ENCODE data around the gene ETHE1.
A peak's percentile ranks its signal among the peaks of the same experiment; 100 is the strongest.
"Not testable (repeated sequence)": the region's sequence is repeated elsewhere in the genome, so short reads cannot be mapped to it uniquely, and the experiment has no call there.

Gene ETHE1

GRCh38 chr19:43552198-43552450, 25.1 kb upstream of the ETHE1 start:
- DNase-seq (ENCODE audit: low read depth), result no peak

- no peak for DNase-seq (ENCODE audit: low read depth)
Observed at GRCh38 chr19:43551399-43552197, 24.6 kb upstream of the ETHE1 start.

GRCh38 chr19:43548706-43549105, 21.7 kb upstream of the ETHE1 start:
- DNase-seq (ENCODE audit: low read depth), result no peak

GRCh38 chr19:43547926-43548325, 20.9 kb upstream of the ETHE1 start:
- not testable (repeated sequence) for DNase-seq (ENCODE audit: low read depth)

- DNase-seq (ENCODE audit: low read depth), result no peak
Observed at GRCh38 chr19:43546581-43546980, 19.6 kb upstream of the ETHE1 start.

GRCh38 chr19:43545981-43546380, 19.0 kb upstream of the ETHE1 start:
- DNase-seq (ENCODE audit: low read depth), result no peak

GRCh38 chr19:43545276-43545675, 18.3 kb upstream of the ETHE1 start:
- DNase-seq (ENCODE audit: low read depth), result no peak

GRCh38 chr19:43544077-43544476, 17.1 kb upstream of the ETHE1 start:
- DNase-seq (ENCODE audit: low read depth), result no peak

- DNase-seq (ENCODE audit: low read depth), result no peak
Observed at GRCh38 chr19:43541920-43542650, 15.1 kb upstream of the ETHE1 start.

GRCh38 chr19:43540381-43540780, 13.4 kb upstream of the ETHE1 start:
- DNase-seq (ENCODE audit: low read depth), result no peak

GRCh38 chr19:43538922-43539321, 11.9 kb upstream of the ETHE1 start:
- DNase-seq (ENCODE audit: low read depth), result no peak

- DNase-seq (ENCODE audit: low read depth), result no peak
Observed at GRCh38 chr19:43534816-43535761, 8.1 kb upstream of the ETHE1 start.

GRCh38 chr19:43534305-43534815, 7.4 kb upstream of the ETHE1 start:
- no peak for DNase-seq (ENCODE audit: low read depth)

- DNase-seq (ENCODE audit: low read depth), result peak; percentile 89
Observed at GRCh38 chr19:43533546-43534304, 6.7 kb upstream of the ETHE1 start.

GRCh38 chr19:43532962-43533545, 6.1 kb upstream of the ETHE1 start, which contains the start of gene ZNF575:
Gene ZNF575, plus strand, starts transcription at chr19:43533188. Its CDS starts 1,235 bp downstream, at chr19:43534423.
- DNase-seq (ENCODE audit: low read depth), result peak; percentile 69

- DNase-seq (ENCODE audit: low read depth), result no peak
Observed at GRCh38 chr19:43532571-43532961, 5.6 kb upstream of the ETHE1 start.

GRCh38 chr19:43527860-43528622, 1.0 kb upstream of the ETHE1 start:
- no peak for DNase-seq (ENCODE audit: low read depth)

- no peak for DNase-seq (ENCODE audit: low read depth)
Observed at GRCh38 chr19:43525836-43526771, 897 bp downstream of the ETHE1 start.
